DOHH2 (cell line): ENCODE measurements around the gene ARL9.

Experiments
- H3F3A ChIP-seq: fragments of 200-600 bp; sonication (generic), shearing (Covaris generic); 2 replicates; pipeline ENCODE4 v1.6.0; 2016; ENCODE audit warnings: antibody characterized with exemption, mild to moderate bottlenecking; ENCODE audit not compliant: control insufficient read depth, insufficient read depth
- H3K27ac ChIP-seq: fragments of 200-600 bp; sonication (generic); 2 replicates; pipeline ENCODE4 v1.5.1; 2014; ENCODE audit warnings: low read depth, mild to moderate bottlenecking, low read length, moderate library complexity
- H3K27me3 ChIP-seq: fragments of 200-600 bp; sonication (generic); 2 replicates; pipeline ENCODE4 v1.6.1; 2014; ENCODE audit warnings: mild to moderate bottlenecking, low read length, mixed read lengths; ENCODE audit not compliant: control insufficient read depth
- H3K36me3 ChIP-seq: fragments of 200-600 bp; sonication (generic); 2 replicates; pipeline ENCODE4 v1.6.1; 2014; ENCODE audit warnings: mild to moderate bottlenecking, low read length, moderate library complexity, mixed read lengths; ENCODE audit not compliant: control insufficient read depth
- H3K4me1 ChIP-seq: fragments of 200-600 bp; sonication (generic); 2 replicates; pipeline ENCODE4 v1.6.1; 2014; ENCODE audit warnings: mild to moderate bottlenecking, low read length, mixed read lengths; ENCODE audit not compliant: control insufficient read depth
- H3K4me2 ChIP-seq: fragments of 200-600 bp; sonication (generic); 2 replicates; pipeline ENCODE4 v1.6.0; 2014; ENCODE audit warnings: mild to moderate bottlenecking, low read length, moderate library complexity
- H3K4me3 ChIP-seq: fragments of 200-600 bp; sonication (generic); 2 replicates; pipeline ENCODE4 v1.5.1; 2014; ENCODE audit warnings: mild to moderate bottlenecking, low read length, mixed read lengths
- H3K79me2 ChIP-seq: fragments of 200-600 bp; sonication (generic); 2 replicates; pipeline ENCODE4 v1.6.1; 2014; ENCODE audit warnings: mild to moderate bottlenecking, low read length, mixed read lengths; ENCODE audit not compliant: control insufficient read depth
- H3K9me2 ChIP-seq: fragments of 200-600 bp; sonication (generic); replicated peaks from 2 replicates; pipeline ENCODE4 v1.6.1; 2014; ENCODE audit warnings: mild to moderate bottlenecking, low read length, mixed read lengths; ENCODE audit not compliant: control insufficient read depth
- H3K9me3 ChIP-seq: fragments of 200-600 bp; sonication (generic); 2 replicates; pipeline ENCODE4 v1.6.1; 2014; ENCODE audit warnings: antibody characterized with exemption, low read length, mixed read lengths; ENCODE audit not compliant: control insufficient read depth, insufficient read depth
- H4K20me1 ChIP-seq: fragments of 200-600 bp; sonication (generic); 2 replicates; pipeline ENCODE4 v1.6.0; 2014; ENCODE audit warnings: low read depth, mild to moderate bottlenecking, antibody characterized with exemption, low read length, moderate library complexity; ENCODE audit not compliant: control insufficient read depth, insufficient read depth
- EZH2phosphoT487 ChIP-seq: fragments of 200-600 bp; sonication (generic); IDR thresholded peaks from 2 replicates; pipeline ENCODE4 v1.6.1; 2017; ENCODE audit warnings: borderline replicate concordance, mild to moderate bottlenecking, antibody characterized with exemption, low read length, moderate library complexity, mixed read lengths
- TF ChIP-seq, protein P1 (sequence below): fragments of 200-600 bp; sonication (generic); IDR thresholded peaks from one replicate; pipeline ENCODE4 v1.5.1; 2014; ENCODE audit warnings: antibody characterized with exemption, mild to moderate bottlenecking, low read depth, low read length; ENCODE audit not compliant: poor library complexity, severe bottlenecking

Gene ARL9

DNA sequence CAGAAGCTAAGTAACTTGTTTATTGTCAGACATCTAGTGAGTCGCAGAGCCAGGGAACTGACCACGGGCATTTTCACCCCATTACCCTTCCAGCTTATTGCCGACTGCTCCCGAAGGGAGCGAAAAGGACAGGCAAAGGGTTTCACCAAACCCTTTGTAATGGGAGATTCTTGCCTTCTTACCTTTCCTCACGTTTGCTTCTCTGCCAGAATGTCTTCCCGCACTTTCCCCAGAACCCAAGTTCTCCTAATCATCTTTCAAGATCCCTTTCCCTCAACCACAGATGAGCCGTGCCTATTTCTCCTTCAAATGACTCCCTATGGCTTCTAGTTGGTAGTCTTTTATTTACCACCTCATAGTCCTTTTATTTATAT lies 38.7 kb upstream of the ARL9 start:
- H3K27me3 ChIP-seq = no peaks in the 10 kb centered on the region
- H3F3A ChIP-seq = peaks cover 34% of the 10 kb centered on the region
- H4K20me1 ChIP-seq = peaks cover 9% of the 10 kb centered on the region; the same call in 1 of the 2 replicates
- peaks cover 68% of the 10 kb centered on the region for H3K36me3 ChIP-seq
- TF ChIP-seq, protein P1, sequence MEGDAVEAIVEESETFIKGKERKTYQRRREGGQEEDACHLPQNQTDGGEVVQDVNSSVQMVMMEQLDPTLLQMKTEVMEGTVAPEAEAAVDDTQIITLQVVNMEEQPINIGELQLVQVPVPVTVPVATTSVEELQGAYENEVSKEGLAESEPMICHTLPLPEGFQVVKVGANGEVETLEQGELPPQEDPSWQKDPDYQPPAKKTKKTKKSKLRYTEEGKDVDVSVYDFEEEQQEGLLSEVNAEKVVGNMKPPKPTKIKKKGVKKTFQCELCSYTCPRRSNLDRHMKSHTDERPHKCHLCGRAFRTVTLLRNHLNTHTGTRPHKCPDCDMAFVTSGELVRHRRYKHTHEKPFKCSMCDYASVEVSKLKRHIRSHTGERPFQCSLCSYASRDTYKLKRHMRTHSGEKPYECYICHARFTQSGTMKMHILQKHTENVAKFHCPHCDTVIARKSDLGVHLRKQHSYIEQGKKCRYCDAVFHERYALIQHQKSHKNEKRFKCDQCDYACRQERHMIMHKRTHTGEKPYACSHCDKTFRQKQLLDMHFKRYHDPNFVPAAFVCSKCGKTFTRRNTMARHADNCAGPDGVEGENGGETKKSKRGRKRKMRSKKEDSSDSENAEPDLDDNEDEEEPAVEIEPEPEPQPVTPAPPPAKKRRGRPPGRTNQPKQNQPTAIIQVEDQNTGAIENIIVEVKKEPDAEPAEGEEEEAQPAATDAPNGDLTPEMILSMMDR = no peak
- TF ChIP-seq EZH2phosphoT487 = no peak
- peak overlapping the region; percentile 85 for H3K4me2 ChIP-seq
- H3K9me3 ChIP-seq = no peaks in the 10 kb centered on the region
- no peaks in the 10 kb centered on the region for H3K9me2 ChIP-seq
- peak overlapping the region; percentile 80 for H3K27ac ChIP-seq
- peak overlapping the region; percentile 100 for H3K4me3 ChIP-seq
- peaks cover 96% of the 10 kb centered on the region for H3K79me2 ChIP-seq
- H3K4me1 ChIP-seq = peaks cover 47% of the 10 kb centered on the region

DNA sequence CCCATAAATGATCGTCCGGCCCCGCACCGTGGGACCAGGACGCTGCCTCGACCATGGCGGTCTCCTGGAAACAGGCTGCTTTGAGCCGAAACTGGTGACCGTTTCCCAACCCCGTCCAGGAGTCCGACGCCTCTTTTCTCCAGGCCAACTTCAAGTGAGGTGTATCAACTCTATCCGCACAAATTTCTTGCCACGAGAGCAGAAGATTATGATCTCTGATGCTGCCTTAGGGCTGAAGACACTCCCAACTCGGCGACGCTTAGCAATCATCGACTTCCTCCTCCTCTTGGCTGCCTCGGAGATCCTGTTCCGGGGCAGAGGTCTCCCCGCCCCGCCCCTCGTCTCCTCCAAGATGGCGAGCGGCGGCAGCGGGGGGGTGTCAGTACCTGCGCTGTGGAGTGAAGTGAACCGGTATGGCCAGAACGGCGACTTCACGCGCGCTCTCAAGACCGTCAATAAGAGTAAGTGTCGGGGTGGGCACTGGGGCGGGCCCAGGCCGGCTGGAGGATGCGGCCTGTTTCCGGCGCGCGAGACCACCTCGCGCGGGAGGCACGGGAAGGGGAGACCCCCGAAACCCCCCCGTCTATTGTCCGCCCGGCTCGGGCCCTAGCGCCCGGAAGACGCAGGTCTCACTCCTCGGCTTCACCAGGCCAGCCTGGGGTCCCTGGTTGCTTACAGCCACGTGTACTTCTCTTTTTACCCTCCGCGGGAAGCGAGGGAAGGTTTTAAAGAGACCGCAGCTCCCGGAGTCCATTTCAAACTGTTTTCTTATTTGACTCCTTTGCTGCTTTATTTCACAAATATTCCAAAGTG lies 38.1 kb upstream of the ARL9 start, which contains the start of gene SRP72:
SRP72 (plus strand) TSS at position 334 of the 813 bp plus-strand sequence; CDS start at position 353, 19 bp downstream.
- peak within 1 kb of the TSS; percentile 100 for H3K4me3 ChIP-seq
- H4K20me1 ChIP-seq = peaks cover 9% of the 10 kb centered on the region; the same call in 1 of the 2 replicates
- H3K9me2 ChIP-seq = no peaks in the 10 kb centered on the region
- peak within 1 kb of the TSS; percentile 80 for H3K27ac ChIP-seq
- H3K4me2 ChIP-seq = peak within 1 kb of the TSS; percentile 85
- H3K27me3 ChIP-seq = no peaks in the 10 kb centered on the region
- H3F3A ChIP-seq = peaks cover 34% of the 10 kb centered on the region
- peaks cover 91% of the 10 kb centered on the region for H3K79me2 ChIP-seq
- H3K9me3 ChIP-seq = no peaks in the 10 kb centered on the region
- H3K36me3 ChIP-seq = peaks cover 68% of the 10 kb centered on the region
- TF ChIP-seq EZH2phosphoT487 = no peak
- TF ChIP-seq, protein P1 = no peak
- peaks cover 47% of the 10 kb centered on the region for H3K4me1 ChIP-seq

DNA sequence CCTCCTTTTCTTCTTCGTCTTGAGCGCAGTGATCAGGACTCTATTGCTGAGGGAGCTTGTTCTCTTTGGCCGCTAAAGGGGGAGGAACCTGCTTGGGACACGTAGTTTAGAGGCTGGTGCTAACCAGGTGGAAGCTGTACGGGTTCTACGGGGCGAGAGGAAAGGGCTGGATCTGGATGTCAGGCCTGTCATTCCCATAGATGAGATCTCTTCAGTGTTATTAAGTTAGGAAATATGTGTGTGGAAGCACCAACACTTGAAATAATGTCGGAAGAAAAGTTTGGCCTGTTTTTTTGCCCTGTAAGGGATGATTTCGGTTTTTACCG lies 37.5 kb upstream of the ARL9 start:
- H3K4me1 ChIP-seq = peaks cover 47% of the 10 kb centered on the region
- H3K79me2 ChIP-seq = peaks cover 89% of the 10 kb centered on the region
- H3K9me2 ChIP-seq = no peaks in the 10 kb centered on the region
- H3K27ac ChIP-seq = peak overlapping the region; percentile 80
- H3K27me3 ChIP-seq = no peaks in the 10 kb centered on the region
- TF ChIP-seq, protein P1 = no peak
- TF ChIP-seq EZH2phosphoT487 = no peak
- H3K36me3 ChIP-seq = peaks cover 68% of the 10 kb centered on the region
- peaks cover 28% of the 10 kb centered on the region for H3F3A ChIP-seq
- H3K9me3 ChIP-seq = no peaks in the 10 kb centered on the region
- H3K4me2 ChIP-seq = peak overlapping the region; percentile 85
- peaks cover 9% of the 10 kb centered on the region; the same call in 1 of the 2 replicates for H4K20me1 ChIP-seq
- H3K4me3 ChIP-seq = peak overlapping the region; percentile 100
